Measurements from ENCODE around the gene PSMA2.

GRCh38 chr7:42964849-42965805 lies 33.2 kb upstream of the PSMA2 start:
- TF ChIP-seq, protein P1, sequence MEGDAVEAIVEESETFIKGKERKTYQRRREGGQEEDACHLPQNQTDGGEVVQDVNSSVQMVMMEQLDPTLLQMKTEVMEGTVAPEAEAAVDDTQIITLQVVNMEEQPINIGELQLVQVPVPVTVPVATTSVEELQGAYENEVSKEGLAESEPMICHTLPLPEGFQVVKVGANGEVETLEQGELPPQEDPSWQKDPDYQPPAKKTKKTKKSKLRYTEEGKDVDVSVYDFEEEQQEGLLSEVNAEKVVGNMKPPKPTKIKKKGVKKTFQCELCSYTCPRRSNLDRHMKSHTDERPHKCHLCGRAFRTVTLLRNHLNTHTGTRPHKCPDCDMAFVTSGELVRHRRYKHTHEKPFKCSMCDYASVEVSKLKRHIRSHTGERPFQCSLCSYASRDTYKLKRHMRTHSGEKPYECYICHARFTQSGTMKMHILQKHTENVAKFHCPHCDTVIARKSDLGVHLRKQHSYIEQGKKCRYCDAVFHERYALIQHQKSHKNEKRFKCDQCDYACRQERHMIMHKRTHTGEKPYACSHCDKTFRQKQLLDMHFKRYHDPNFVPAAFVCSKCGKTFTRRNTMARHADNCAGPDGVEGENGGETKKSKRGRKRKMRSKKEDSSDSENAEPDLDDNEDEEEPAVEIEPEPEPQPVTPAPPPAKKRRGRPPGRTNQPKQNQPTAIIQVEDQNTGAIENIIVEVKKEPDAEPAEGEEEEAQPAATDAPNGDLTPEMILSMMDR (IDR thresholded peaks at IDR 0.05) = no peak
- TF ChIP-seq POLR2AphosphoS5 (IDR thresholded peaks at IDR 0.05) (no peak), EP300 (IDR thresholded peaks at IDR 0.05) (no peak)
